T-helper 17 cell (primary cell): ENCODE results near the gene JAK2. TPM values are rescaled to one million over a fixed set of nuclear protein-coding genes. Genes with fewer than 3 reads are reported as not detected.
A peak's percentile ranks its signal among the peaks of the same experiment; 100 is the strongest.
"Not testable (repeated sequence)": the region's sequence is repeated elsewhere in the genome, so short reads cannot be mapped to it uniquely, and the experiment has no call there.

ENCODE experiments used
- ATAC-seq: fragments of 150-1000 bp; cut with Tn5 transposase; 2 replicates; pipeline ENCODE4 v1.10.0; 2021; ENCODE audit warnings: mild to moderate bottlenecking, moderate library complexity
- DNase-seq, 3 donors: peaks; one replicate each; pipeline versions ENCODE4 v3.0.0 to v3.0.0-alpha.2; 2020 to 2021
- H3K9me3 ChIP-seq: one replicate; pipeline ENCODE4 v1.7.0; 2013; ENCODE audit warnings: low read length, mild to moderate bottlenecking; ENCODE audit not compliant: control insufficient read depth, poor library complexity, severe bottlenecking
- H3K27ac Mint-ChIP-seq: one replicate; pipeline ENCODE4 v1.8.0; 2022; ENCODE audit warnings: mild to moderate bottlenecking, moderate library complexity, mixed read lengths
- H3K27me3 Mint-ChIP-seq: one replicate; pipeline ENCODE4 v1.8.0; 2022; ENCODE audit warnings: mixed read lengths
- H3K36me3 Mint-ChIP-seq: one replicate; pipeline ENCODE4 v1.8.0; 2022; ENCODE audit warnings: low read depth, mixed read lengths
- H3K4me1 Mint-ChIP-seq: one replicate; pipeline ENCODE4 v1.8.0; 2022; ENCODE audit warnings: mild to moderate bottlenecking, mixed read lengths
- H3K4me3 Mint-ChIP-seq: one replicate; pipeline ENCODE4 v1.8.0; 2022; ENCODE audit warnings: mild to moderate bottlenecking, moderate library complexity, mixed read lengths
- total RNA-seq, 4 donors: library from RNA in 2 of 4; stranded (reverse) in 2 of 4; gene quantifications; one replicate each; pipeline ENCODE4 v1.2.3 and lab custom pipeline; 2022 to 2026

The JAK2 gene
- total RNA-seq, result 10 to 100 TPM; 14.6 TPM
- total RNA-seq (lab: John Stamatoyannopoulos, UW), result 43.4 to 46.7 reads per million in 2 donors

GRCh38 chr9:4984621-4985385 is at the start of gene JAK2:
Gene JAK2 (plus strand): TSS chr9:4985272. CDS start chr9:5021988, 36,716 bp downstream.
- peak within 1 kb of the TSS; percentile 99 for H3K4me3 Mint-ChIP-seq
- peaks cover 3% of the 10 kb centered on the region for H3K36me3 Mint-ChIP-seq
- peak; percentile 57 to 73 (median 68) for DNase-seq
- H3K4me1 Mint-ChIP-seq, result peaks cover 23% of the 10 kb centered on the region
- H3K27ac Mint-ChIP-seq, result peak within 1 kb of the TSS; percentile 94
- H3K9me3 ChIP-seq, result no peaks in the 10 kb centered on the region
- ATAC-seq, result peak; percentile 85
- peaks cover under 1% of the 10 kb centered on the region for H3K27me3 Mint-ChIP-seq

- DNase-seq (no peak), ATAC-seq (no peak)
- Mint-ChIP-seq H3K27ac (peak overlapping the region; percentile 75), H3K4me1 (peaks cover 32% of the 10 kb centered on the region), H3K27me3 (no peaks in the 10 kb centered on the region), H3K36me3 (peaks cover 4% of the 10 kb centered on the region), H3K4me3 (peak overlapping the region; percentile 43)
- H3K9me3 ChIP-seq, result no peaks in the 10 kb centered on the region
Observed at GRCh38 chr9:4936277-4936676, 48.8 kb upstream of the JAK2 start.

- peak overlapping the region; percentile 75 for H3K27ac Mint-ChIP-seq
- H3K27me3 Mint-ChIP-seq, result no peaks in the 10 kb centered on the region
- peak overlapping the region; percentile 67 for H3K4me3 Mint-ChIP-seq
- peaks cover 32% of the 10 kb centered on the region for H3K4me1 Mint-ChIP-seq
- DNase-seq (no peak), ATAC-seq (no peak)
- no peaks in the 10 kb centered on the region for H3K9me3 ChIP-seq
- peaks cover 4% of the 10 kb centered on the region for H3K36me3 Mint-ChIP-seq
Observed at GRCh38 chr9:4936823-4937222, 48.2 kb upstream of the JAK2 start.

- Mint-ChIP-seq H3K27ac (peak overlapping the region; percentile 75), H3K4me3 (no peak overlapping the region), H3K36me3 (peaks cover 4% of the 10 kb centered on the region), H3K27me3 (no peaks in the 10 kb centered on the region), H3K4me1 (peaks cover 34% of the 10 kb centered on the region)
- no peaks in the 10 kb centered on the region for H3K9me3 ChIP-seq
- DNase-seq, result no peak
- no peak for ATAC-seq
Observed at GRCh38 chr9:4937446-4937845, 47.6 kb upstream of the JAK2 start.

GRCh38 chr9:4938496-4938895 is 46.6 kb upstream of the JAK2 start:
- Mint-ChIP-seq H3K4me3 (no peak overlapping the region), H3K27me3 (no peaks in the 10 kb centered on the region), H3K27ac (peak overlapping the region; percentile 75), H3K36me3 (peaks cover 4% of the 10 kb centered on the region), H3K4me1 (peaks cover 34% of the 10 kb centered on the region)
- DNase-seq (no peak), ATAC-seq (no peak)
- no peaks in the 10 kb centered on the region for H3K9me3 ChIP-seq

DNA sequence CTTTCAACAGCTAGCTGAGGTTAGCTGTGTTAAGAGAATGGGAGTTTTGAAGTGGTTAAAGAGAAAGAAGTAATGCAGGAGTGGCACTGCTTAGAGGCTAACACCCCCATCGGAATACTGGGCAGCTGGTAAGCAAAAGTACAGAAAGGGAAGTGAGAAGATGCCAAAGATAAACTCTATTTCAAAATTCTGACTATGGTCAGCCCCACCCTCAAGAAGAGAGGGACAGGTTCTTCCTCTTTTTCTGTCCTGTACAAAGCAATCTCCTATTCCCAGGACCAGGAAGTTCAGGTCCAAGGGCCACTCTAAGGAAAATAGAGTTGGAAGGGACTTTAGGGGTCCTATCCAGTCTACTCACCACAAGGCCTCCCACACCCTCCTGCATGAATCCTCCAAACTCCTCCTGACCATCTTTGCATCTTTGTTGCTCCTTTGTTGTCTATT is 45.9 kb upstream of the JAK2 start:
- DNase-seq (no peak), ATAC-seq (peak; percentile 65)
- peak overlapping the region; percentile 75 for H3K27ac Mint-ChIP-seq
- peaks cover 4% of the 10 kb centered on the region for H3K36me3 Mint-ChIP-seq
- H3K4me3 Mint-ChIP-seq, result peak overlapping the region; percentile 69
- H3K9me3 ChIP-seq, result no peaks in the 10 kb centered on the region
- no peaks in the 10 kb centered on the region for H3K27me3 Mint-ChIP-seq
- peaks cover 35% of the 10 kb centered on the region for H3K4me1 Mint-ChIP-seq

GRCh38 chr9:4942042-4942691 is 42.9 kb upstream of the JAK2 start:
- H3K4me3 Mint-ChIP-seq, DNase-seq, ATAC-seq, H3K27ac Mint-ChIP-seq, H3K36me3 Mint-ChIP-seq, H3K9me3 ChIP-seq, H3K27me3 Mint-ChIP-seq: not testable (repeated sequence)
- peaks cover 23% of the 10 kb centered on the region for H3K4me1 Mint-ChIP-seq

GRCh38 chr9:4943346-4943745 is 41.7 kb upstream of the JAK2 start:
- Mint-ChIP-seq H3K4me1 (peaks cover 17% of the 10 kb centered on the region), H3K36me3 (no peaks in the 10 kb centered on the region), H3K27ac (no peak overlapping the region), H3K27me3 (no peaks in the 10 kb centered on the region), H3K4me3 (no peak overlapping the region)
- DNase-seq, result no peak
- ATAC-seq, result no peak
- H3K9me3 ChIP-seq, result no peaks in the 10 kb centered on the region

- DNase-seq, H3K27me3 Mint-ChIP-seq, H3K27ac Mint-ChIP-seq, H3K9me3 ChIP-seq, H3K4me1 Mint-ChIP-seq, ATAC-seq, H3K4me3 Mint-ChIP-seq, H3K36me3 Mint-ChIP-seq: not testable (repeated sequence)
Observed at GRCh38 chr9:4944431-4945211, 40.5 kb upstream of the JAK2 start.

GRCh38 chr9:4946937-4947336 is 38.1 kb upstream of the JAK2 start:
- Mint-ChIP-seq H3K36me3 (no peaks in the 10 kb centered on the region), H3K27me3 (no peaks in the 10 kb centered on the region), H3K27ac (no peak overlapping the region), H3K4me3 (no peak overlapping the region), H3K4me1 (peaks cover 4% of the 10 kb centered on the region)
- ATAC-seq, result no peak
- H3K9me3 ChIP-seq, result no peaks in the 10 kb centered on the region
- DNase-seq, result no peak

DNA sequence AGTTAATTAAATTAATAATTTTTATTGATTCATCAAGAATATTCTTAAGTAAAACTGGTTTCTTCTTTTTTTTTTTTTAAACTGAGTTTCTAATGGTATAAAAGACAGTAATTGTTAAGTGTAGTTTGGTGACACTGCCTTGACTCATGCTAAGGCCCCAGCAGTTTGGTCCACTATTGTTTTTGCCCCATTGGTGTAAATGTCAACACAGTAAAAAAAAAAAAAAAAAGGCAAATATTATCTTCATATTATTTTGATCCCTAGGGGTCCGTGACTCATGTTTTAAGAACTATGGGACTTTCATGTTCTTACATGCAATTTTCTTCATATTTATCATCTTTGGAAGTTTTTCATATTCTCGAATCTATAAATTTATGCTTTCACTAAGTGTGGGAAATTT is 29.2 kb upstream of the JAK2 start:
- ATAC-seq (no peak), DNase-seq (no peak)
- no peak overlapping the region for H3K4me3 Mint-ChIP-seq
- H3K27ac Mint-ChIP-seq, result no peak overlapping the region
- no peaks in the 10 kb centered on the region for H3K27me3 Mint-ChIP-seq
- no peaks in the 10 kb centered on the region for H3K36me3 Mint-ChIP-seq
- H3K9me3 ChIP-seq, result no peaks in the 10 kb centered on the region
- no peaks in the 10 kb centered on the region for H3K4me1 Mint-ChIP-seq

- no peaks in the 10 kb centered on the region for H3K27me3 Mint-ChIP-seq
- H3K36me3 Mint-ChIP-seq, result peaks cover under 1% of the 10 kb centered on the region
- no peak overlapping the region for H3K4me3 Mint-ChIP-seq
- H3K4me1 Mint-ChIP-seq, result no peaks in the 10 kb centered on the region
- H3K9me3 ChIP-seq, result no peaks in the 10 kb centered on the region
- no peak for DNase-seq
- ATAC-seq, result no peak
- H3K27ac Mint-ChIP-seq, result no peak overlapping the region
Observed at GRCh38 chr9:4959031-4959430, 26.0 kb upstream of the JAK2 start.

DNA sequence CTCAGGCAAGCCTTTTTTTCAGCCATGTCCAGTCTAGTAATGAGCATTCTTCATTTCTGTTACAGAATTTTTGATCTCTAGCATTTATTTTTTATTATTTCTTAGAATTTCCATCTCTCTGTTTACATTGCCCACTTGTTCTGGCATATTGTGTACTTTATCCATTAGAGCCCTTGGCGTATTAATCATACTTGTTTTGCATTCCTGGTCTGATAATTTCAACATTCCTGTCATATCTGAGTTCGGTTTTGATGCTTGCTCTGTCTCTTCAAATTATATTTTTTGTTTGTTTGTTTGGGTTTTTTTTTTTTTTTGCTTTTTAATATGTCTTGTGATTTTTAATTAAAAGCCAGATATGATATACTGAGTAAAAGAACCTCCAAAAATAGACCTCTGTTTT is 23.0 kb upstream of the JAK2 start:
- no peak overlapping the region for H3K4me3 Mint-ChIP-seq
- no peaks in the 10 kb centered on the region for H3K27me3 Mint-ChIP-seq
- no peaks in the 10 kb centered on the region for H3K9me3 ChIP-seq
- H3K27ac Mint-ChIP-seq, result no peak overlapping the region
- peaks cover 3% of the 10 kb centered on the region for H3K36me3 Mint-ChIP-seq
- ATAC-seq (no peak), DNase-seq (no peak)
- peaks cover 2% of the 10 kb centered on the region for H3K4me1 Mint-ChIP-seq
